ENCODE data around the gene SMC1B.

DNA sequence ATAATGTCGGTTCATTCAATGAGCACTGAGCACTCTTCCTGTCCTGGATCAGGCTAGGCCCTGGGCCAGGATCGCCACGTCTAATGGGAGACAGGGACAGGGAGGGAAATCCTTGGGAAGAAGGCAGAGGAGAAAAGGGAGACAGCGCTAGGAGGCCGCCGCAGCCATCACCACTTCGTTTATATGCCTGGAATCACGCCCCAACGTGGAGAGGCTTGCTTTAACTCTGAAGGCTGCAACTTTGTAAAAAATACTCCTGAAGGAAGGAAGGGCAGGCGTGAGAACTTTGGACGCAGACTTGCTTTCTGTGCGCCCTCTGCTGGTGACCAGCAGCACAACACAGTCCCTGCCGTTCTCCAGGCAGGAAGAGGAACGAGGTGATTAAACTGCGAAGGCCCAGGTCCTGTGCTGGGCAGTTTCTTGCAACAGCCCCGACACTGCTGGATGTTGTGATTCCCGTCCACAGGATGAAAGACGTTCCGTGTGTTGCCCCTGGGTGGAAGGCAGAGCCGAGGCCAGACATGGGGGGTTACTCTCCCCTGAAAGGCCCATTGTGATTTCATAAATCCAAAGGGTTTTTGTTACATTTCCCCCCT, 22.2 kb upstream of the SMC1B start:
- TF ChIP-seq, protein P1, sequence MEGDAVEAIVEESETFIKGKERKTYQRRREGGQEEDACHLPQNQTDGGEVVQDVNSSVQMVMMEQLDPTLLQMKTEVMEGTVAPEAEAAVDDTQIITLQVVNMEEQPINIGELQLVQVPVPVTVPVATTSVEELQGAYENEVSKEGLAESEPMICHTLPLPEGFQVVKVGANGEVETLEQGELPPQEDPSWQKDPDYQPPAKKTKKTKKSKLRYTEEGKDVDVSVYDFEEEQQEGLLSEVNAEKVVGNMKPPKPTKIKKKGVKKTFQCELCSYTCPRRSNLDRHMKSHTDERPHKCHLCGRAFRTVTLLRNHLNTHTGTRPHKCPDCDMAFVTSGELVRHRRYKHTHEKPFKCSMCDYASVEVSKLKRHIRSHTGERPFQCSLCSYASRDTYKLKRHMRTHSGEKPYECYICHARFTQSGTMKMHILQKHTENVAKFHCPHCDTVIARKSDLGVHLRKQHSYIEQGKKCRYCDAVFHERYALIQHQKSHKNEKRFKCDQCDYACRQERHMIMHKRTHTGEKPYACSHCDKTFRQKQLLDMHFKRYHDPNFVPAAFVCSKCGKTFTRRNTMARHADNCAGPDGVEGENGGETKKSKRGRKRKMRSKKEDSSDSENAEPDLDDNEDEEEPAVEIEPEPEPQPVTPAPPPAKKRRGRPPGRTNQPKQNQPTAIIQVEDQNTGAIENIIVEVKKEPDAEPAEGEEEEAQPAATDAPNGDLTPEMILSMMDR (conservative IDR thresholded peaks at IDR 0.05; ENCODE audit: low read depth, low read length): peak; percentile 98
- no peak for TF ChIP-seq EZH2 (IDR thresholded peaks at IDR 0.05; ENCODE audit: borderline replicate concordance, low read depth, low read length, poor library complexity, severe bottlenecking)
